Ramos (cell line): ENCODE measurements around the gene MARCHF3.

Experiments
- in situ Hi-C: fragments of 300-500 bp; cut with MboI; formaldehyde crosslinking; loops from one replicate; pipeline ENCODE4 v1.14.3; 2022; ENCODE audit warnings: low sequenced_read_pairs; ENCODE audit not compliant: unreplicated experiment

The MARCHF3 gene

GRCh38 chr5:126829098-126829497 is 201.3 kb downstream of the MARCHF3 start:
- in situ Hi-C loops, result no loop called here

DNA sequence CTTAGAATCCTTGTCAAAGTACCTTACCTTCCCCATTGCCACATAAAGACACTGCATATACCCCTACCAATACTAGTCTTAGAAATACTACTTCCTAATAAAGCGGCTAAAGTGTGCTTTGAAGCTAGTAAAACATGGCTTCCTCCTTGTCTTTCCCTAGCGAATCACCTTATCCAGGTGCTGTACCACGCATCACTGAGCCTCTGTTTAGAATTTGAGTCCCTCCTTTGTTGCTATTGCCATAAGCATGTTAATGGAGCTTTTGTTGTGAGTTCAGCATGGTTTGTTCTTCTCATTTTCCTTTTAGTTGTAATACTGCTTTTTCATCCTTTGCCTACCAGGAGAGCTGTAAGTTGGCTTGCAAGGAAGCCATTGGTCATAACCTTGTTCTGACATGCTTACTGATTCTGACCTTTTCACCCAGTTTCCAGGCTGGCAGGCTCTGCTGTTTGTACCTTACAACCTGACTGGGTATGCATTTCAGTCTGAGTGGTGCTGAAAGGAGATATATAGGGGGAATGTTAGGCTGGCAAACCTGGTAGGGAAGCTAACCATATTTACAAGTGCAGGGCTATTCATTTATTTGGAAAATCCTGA is 203.6 kb downstream of the MARCHF3 start:
- in situ Hi-C loops, result no loop called here

- in situ Hi-C loops, result no loop called here
These were observed 211.1 kb downstream of the MARCHF3 start for GRCh38 chr5:126819253-126819652.

GRCh38 chr5:126818736-126819135 is 211.6 kb downstream of the MARCHF3 start:
- in situ Hi-C loops, result no loop called here
